SW480 (cell line): ENCODE results near the gene OVOL1.
A peak's percentile ranks its signal among the peaks of the same experiment; 100 is the strongest.

Experiments
- DNase-seq: peaks from one replicate; pipeline ENCODE4 v3.0.0-alpha.2; 2016; ENCODE audit warnings: low spot score

OVOL1 gene

GRCh38 chr11:65792456-65792855 lies 5.6 kb downstream of the OVOL1 start:
- DNase-seq = no peak

- DNase-seq = peak; percentile 42
Measured at GRCh38 chr11:65793144-65793581, 6.3 kb downstream of the OVOL1 start.

- DNase-seq = no peak
Measured at GRCh38 chr11:65793625-65794400, 7.0 kb downstream of the OVOL1 start.

GRCh38 chr11:65794570-65795510 lies 8.0 kb downstream of the OVOL1 start:
- DNase-seq = no peak

- DNase-seq = no peak
Measured at GRCh38 chr11:65796726-65797601, 10.1 kb downstream of the OVOL1 start.

GRCh38 chr11:65797711-65798110 lies 10.8 kb downstream of the OVOL1 start:
- no peak for DNase-seq

GRCh38 chr11:65798882-65799281 lies 12.0 kb downstream of the OVOL1 start:
- DNase-seq = no peak

GRCh38 chr11:65801153-65801987 lies 14.5 kb downstream of the OVOL1 start:
- no peak for DNase-seq

- no peak for DNase-seq
Measured at GRCh38 chr11:65802841-65803240, 16.0 kb downstream of the OVOL1 start.

- DNase-seq = no peak
Measured at GRCh38 chr11:65803797-65804492, 17.1 kb downstream of the OVOL1 start.

GRCh38 chr11:65806979-65807378 lies 20.1 kb downstream of the OVOL1 start:
- DNase-seq = no peak

GRCh38 chr11:65808744-65809341 lies 22.0 kb downstream of the OVOL1 start:
- DNase-seq = no peak

- no peak for DNase-seq
Measured at GRCh38 chr11:65809496-65809895, 22.6 kb downstream of the OVOL1 start.

GRCh38 chr11:65810046-65810868 lies 23.4 kb downstream of the OVOL1 start:
- no peak for DNase-seq

GRCh38 chr11:65811764-65812475 lies 25.1 kb downstream of the OVOL1 start:
- DNase-seq = no peak

GRCh38 chr11:65814131-65814985 lies 27.5 kb downstream of the OVOL1 start:
- no peak for DNase-seq

- DNase-seq = no peak
Measured at GRCh38 chr11:65814986-65815565, 28.2 kb downstream of the OVOL1 start.
